MM.1S (cell line): ENCODE data around the gene UBA7.

Experiments
- CTCF ChIP-seq: fragments of 300-600 bp; sonication (generic); IDR thresholded peaks from 2 replicates; pipeline ENCODE4 v1.5.1; 2016; ENCODE audit warnings: antibody characterized with exemption, low read length, mixed read lengths
- EZH2 ChIP-seq: fragments of 300-600 bp; sonication (generic); optimal IDR thresholded peaks from 2 replicates; pipeline ENCODE3; 2017; ENCODE audit warnings: low read depth, mild to moderate bottlenecking, antibody characterized with exemption, low read length, mixed read lengths
- EZH2phosphoT487 ChIP-seq: fragments of 300-600 bp; sonication (generic); IDR thresholded peaks from 2 replicates; pipeline ENCODE4 v1.6.1; 2018; ENCODE audit warnings: antibody characterized with exemption, low read length

GRCh38 chr3:49831341-49831740 is 17.6 kb upstream of the UBA7 start:
- TF ChIP-seq CTCF: no peak
- no peak for TF ChIP-seq EZH2
- TF ChIP-seq EZH2phosphoT487: no peak
